ENCODE results near the gene TSPOAP1.

The TSPOAP1 gene

DNA sequence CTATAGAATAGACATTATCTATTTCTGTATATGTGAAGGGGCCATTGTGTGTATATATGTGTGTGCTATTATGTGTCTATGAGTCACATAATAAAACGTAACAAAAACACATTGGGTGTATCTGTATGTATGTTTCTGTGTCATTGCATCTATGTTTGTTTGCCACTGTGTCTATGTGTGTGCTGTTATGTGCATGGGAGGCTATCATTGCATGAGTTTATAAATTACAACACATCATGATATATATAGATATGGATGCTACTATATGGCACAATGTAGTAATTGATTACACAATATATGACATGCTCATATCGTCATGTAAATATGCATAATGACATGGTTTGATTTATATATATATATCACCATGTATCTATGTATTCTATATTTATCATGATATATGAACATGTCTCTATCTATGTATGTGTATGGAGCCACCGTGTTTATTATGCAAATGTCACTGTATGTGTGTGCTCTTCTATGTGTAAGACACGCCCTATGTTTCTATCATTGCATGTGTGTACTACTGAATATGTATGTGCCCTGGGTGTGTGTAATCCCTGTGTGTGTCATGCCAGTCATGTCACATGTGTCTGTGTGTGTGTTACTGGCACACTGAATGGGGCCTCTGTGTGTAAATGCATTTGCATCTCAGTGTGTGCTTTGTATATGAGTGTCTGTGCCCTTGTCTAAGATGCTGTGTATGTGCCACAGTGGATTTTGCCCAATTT, 1.4 kb upstream of the TSPOAP1 start:
- H3K36me3 ChIP-seq (ENCODE audit: control insufficient read depth in 2 of 2, insufficient read depth in 2 of 2, low read length in 2 of 2), result peaks cover 0 to 2% of the 10 kb centered on the region in 2 donors
- H3K9ac ChIP-seq (ENCODE audit: low read depth in 1 of 2, low read length in 2 of 2), result no peak overlapping the region
- no peaks in the 10 kb centered on the region for H3K27me3 ChIP-seq (ENCODE audit: control insufficient read depth in 2 of 2, insufficient read depth in 2 of 2, low read length in 2 of 2)
- peak overlapping the region; percentile 1 to 82 for H3K4me3 ChIP-seq (ENCODE audit: low read length in 2 of 2)
- peak overlapping the region in 1 of 2 donors; percentile 89 for H3K27ac ChIP-seq (ENCODE audit: low read depth in 2 of 2, low read length in 2 of 2)
- no peaks in the 10 kb centered on the region for H3K9me3 ChIP-seq (ENCODE audit: control insufficient read depth in 2 of 2, low read length in 2 of 2)
- peaks cover 10 to 13% of the 10 kb centered on the region in 2 donors for H3K4me1 ChIP-seq (ENCODE audit: control insufficient read depth in 2 of 2, insufficient read depth in 2 of 2, low read length in 2 of 2)

DNA sequence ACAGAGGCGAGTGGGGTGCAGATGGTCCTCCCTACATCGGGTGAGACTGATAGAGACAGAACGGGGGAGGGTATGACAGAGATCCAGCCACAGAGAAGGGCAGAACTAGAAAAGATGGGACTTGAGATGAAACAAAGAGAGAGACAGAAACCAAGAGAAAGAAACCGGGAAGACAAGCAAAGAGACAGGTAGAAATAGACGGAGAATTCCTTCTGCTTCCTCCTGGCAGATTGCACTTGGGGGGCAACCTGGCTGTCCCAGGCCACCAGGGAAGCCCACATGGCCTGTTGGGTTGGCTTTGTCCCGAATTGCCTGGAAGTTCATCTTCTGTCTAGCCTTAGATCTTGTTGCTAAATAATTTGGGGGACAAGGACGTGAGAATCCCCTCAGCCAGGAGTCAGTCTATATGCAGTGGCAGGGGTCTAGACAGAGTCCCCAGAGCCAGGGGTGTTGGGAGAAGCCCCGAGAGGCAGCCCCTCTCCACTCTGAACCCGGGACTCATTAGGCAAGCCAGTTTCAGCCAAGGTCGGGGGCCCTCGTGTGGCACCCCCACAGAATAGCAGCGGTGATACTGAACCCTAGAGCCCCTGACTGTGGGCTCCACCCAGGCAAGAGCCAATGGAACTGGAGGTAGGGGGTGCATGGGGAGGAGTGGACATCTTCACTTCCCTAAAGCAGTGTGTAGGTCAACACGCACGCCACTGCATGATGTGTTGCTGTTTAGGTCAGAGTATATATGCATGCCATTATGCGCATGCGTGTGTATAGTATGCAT, 627 bp upstream of the TSPOAP1 start:
- H3K36me3 ChIP-seq (ENCODE audit: control insufficient read depth in 2 of 2, insufficient read depth in 2 of 2, low read length in 2 of 2), result peaks cover 0 to 2% of the 10 kb centered on the region in 2 donors
- H3K4me3 ChIP-seq (ENCODE audit: low read length in 2 of 2), result peak overlapping the region in 1 of 2 donors; percentile 82
- peak overlapping the region in 1 of 2 donors; percentile 40 for H3K27ac ChIP-seq (ENCODE audit: low read depth in 2 of 2, low read length in 2 of 2)
- peak overlapping the region in 1 of 2 donors; percentile 9 for H3K9ac ChIP-seq (ENCODE audit: low read depth in 1 of 2, low read length in 2 of 2)
- H3K4me1 ChIP-seq (ENCODE audit: control insufficient read depth in 2 of 2, insufficient read depth in 2 of 2, low read length in 2 of 2), result peaks cover 9 to 16% of the 10 kb centered on the region in 2 donors
- H3K27me3 ChIP-seq (ENCODE audit: control insufficient read depth in 2 of 2, insufficient read depth in 2 of 2, low read length in 2 of 2), result no peaks in the 10 kb centered on the region
- no peaks in the 10 kb centered on the region for H3K9me3 ChIP-seq (ENCODE audit: control insufficient read depth in 2 of 2, low read length in 2 of 2)

DNA sequence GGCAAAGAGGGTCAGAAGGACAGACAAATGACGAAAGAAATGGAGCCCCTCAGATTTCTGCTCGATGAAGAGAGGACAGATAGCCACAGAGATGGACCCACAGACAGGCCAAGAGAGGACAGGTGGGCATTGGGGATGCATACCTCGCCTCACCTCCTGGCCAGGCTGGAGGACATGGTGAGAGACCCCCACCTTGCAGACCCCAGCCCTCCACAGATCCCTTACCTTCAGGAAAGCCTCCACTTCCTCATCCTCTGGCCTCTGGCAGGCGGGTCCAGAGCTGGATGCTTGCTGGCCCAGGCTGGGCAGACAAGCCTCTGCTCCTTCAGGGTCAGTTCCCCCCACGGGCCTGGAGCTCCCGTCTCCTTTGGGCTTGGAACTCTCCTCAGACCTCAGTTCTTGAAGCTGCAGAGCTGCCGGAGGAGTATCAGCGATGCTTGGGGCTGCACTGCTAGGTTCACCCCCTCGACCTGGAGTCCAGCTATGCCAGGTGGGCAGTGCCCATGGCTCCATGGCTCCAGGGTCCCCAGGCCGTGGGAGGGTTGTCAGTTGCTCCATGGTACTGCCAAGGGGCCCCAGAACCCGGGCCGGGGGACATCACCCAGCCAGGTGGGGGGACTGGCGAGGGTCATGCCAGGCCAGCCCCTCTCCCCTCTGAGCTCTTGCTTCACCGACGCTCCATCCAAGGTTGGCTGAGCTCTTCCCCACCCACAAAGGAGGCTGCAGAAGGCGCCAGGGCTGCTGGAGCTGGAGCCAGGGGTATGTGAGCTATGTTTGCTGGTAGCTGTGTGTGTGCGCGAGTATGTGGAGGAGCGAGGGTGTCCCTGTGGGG, 1.0 kb downstream of the TSPOAP1 start:
- peaks cover 0 to 2% of the 10 kb centered on the region in 2 donors for H3K36me3 ChIP-seq (ENCODE audit: control insufficient read depth in 2 of 2, insufficient read depth in 2 of 2, low read length in 2 of 2)
- peaks cover 9 to 16% of the 10 kb centered on the region in 2 donors for H3K4me1 ChIP-seq (ENCODE audit: control insufficient read depth in 2 of 2, insufficient read depth in 2 of 2, low read length in 2 of 2)
- no peak overlapping the region for H3K9ac ChIP-seq (ENCODE audit: low read depth in 1 of 2, low read length in 2 of 2)
- peak overlapping the region in 1 of 2 donors; percentile 61 for H3K4me3 ChIP-seq (ENCODE audit: low read length in 2 of 2)
- H3K27ac ChIP-seq (ENCODE audit: low read depth in 2 of 2, low read length in 2 of 2), result peak overlapping the region in 1 of 2 donors; percentile 40
- H3K9me3 ChIP-seq (ENCODE audit: control insufficient read depth in 2 of 2, low read length in 2 of 2), result no peaks in the 10 kb centered on the region
- H3K27me3 ChIP-seq (ENCODE audit: control insufficient read depth in 2 of 2, insufficient read depth in 2 of 2, low read length in 2 of 2), result no peaks in the 10 kb centered on the region

DNA sequence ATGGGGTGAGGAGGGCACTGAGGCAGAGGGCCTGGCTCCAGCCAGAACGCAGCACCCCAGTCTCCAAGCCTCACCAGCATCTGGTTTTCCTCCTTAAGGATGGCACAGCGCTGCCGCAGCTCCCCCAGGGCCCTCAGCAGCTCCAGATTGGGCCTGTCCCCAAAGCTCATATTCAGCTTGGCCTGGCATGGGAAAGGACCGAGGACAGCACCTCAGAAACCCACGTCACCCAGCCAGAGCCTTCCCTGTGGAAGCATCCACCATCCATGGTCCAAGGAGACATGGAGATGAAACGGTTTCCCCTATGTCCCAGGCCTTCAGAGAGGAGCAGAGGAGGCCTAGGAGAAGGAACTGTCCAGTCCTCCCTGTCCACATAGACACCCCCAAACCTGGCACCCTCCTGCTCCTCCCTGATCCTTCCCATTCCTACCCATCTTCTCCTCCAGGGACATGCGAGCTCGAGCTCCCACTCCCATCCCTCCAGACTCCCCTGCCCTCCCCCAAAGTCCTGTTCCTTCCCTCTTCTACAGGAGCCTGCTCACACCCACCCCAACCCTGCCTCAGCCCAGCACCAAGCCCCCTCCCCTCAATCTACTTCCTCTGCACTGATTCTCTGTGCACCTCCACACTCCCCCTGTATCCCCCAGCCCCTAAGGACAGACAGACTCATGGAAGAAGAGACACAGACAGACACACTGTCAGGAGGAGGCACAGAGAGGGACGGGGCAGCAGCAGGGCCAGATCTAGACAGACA, 1.8 kb downstream of the TSPOAP1 start:
- H3K9ac ChIP-seq (ENCODE audit: low read depth in 1 of 2, low read length in 2 of 2), result no peak overlapping the region
- H3K36me3 ChIP-seq (ENCODE audit: control insufficient read depth in 2 of 2, insufficient read depth in 2 of 2, low read length in 2 of 2), result peaks cover 0 to 2% of the 10 kb centered on the region in 2 donors
- H3K27ac ChIP-seq (ENCODE audit: low read depth in 2 of 2, low read length in 2 of 2), result no peak overlapping the region
- H3K9me3 ChIP-seq (ENCODE audit: control insufficient read depth in 2 of 2, low read length in 2 of 2), result no peaks in the 10 kb centered on the region
- no peaks in the 10 kb centered on the region for H3K27me3 ChIP-seq (ENCODE audit: control insufficient read depth in 2 of 2, insufficient read depth in 2 of 2, low read length in 2 of 2)
- H3K4me1 ChIP-seq (ENCODE audit: control insufficient read depth in 2 of 2, insufficient read depth in 2 of 2, low read length in 2 of 2), result peaks cover 9 to 16% of the 10 kb centered on the region in 2 donors
- H3K4me3 ChIP-seq (ENCODE audit: low read length in 2 of 2), result no peak overlapping the region

DNA sequence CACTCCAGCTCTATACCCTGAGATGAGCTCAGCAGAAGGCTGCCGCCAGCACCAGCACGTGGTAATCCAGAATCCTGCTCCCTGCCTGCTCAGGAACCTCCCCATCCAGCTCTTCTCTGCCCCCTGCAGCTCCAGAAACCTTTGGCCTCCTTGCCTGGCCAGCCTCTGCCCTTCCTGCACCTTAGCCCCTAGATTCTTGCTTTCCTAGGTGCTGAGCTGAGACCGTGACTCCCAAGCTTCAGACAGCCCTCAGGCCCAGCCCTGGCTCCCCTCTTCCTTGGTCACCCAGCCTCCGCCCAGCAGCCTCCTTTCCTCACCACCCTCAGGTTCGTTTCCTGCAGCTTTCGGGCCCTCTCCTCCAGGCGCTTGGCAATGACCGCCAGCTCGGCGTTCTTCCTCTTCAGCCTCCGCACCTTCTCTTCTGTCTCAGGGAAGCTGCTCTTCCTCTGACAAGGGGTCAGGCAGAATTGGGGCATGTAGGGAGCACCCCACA, 2.6 kb downstream of the TSPOAP1 start:
- Histone ChIP-seq H3K36me3 (ENCODE audit: control insufficient read depth in 2 of 2, insufficient read depth in 2 of 2, low read length in 2 of 2) (peaks cover 0 to 2% of the 10 kb centered on the region in 2 donors), H3K4me1 (ENCODE audit: control insufficient read depth in 2 of 2, insufficient read depth in 2 of 2, low read length in 2 of 2) (peaks cover 9 to 16% of the 10 kb centered on the region in 2 donors), H3K9me3 (ENCODE audit: control insufficient read depth in 2 of 2, low read length in 2 of 2) (no peaks in the 10 kb centered on the region), H3K4me3 (ENCODE audit: low read length in 2 of 2) (no peak overlapping the region), H3K9ac (ENCODE audit: low read depth in 1 of 2, low read length in 2 of 2) (no peak overlapping the region), H3K27ac (ENCODE audit: low read depth in 2 of 2, low read length in 2 of 2) (no peak overlapping the region), H3K27me3 (ENCODE audit: control insufficient read depth in 2 of 2, insufficient read depth in 2 of 2, low read length in 2 of 2) (no peaks in the 10 kb centered on the region)

DNA sequence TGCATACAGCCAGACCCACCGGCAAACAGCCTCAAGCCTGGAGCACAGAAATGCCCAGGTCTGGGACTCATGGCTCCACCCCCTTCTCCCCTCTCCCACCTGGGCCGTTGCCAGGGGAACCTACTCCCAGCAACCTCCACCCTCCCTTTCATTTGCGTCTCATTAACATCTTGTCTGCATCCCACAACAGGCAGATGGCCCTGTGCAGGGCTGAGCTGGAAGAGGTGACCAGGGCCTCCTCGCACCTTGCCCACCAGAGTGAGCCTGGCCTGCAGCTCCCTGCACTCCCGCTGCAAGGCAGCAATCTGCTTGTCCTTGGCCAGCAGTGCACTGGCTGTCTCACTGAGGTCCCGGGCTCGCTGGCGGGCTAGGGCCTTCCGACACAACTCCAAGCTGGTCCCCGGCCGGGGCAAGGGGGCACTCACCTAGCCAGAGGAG, 3.3 kb downstream of the TSPOAP1 start:
- H3K9me3 ChIP-seq (ENCODE audit: control insufficient read depth in 2 of 2, low read length in 2 of 2), result no peaks in the 10 kb centered on the region
- H3K9ac ChIP-seq (ENCODE audit: low read depth in 1 of 2, low read length in 2 of 2), result no peak overlapping the region
- no peaks in the 10 kb centered on the region for H3K27me3 ChIP-seq (ENCODE audit: control insufficient read depth in 2 of 2, insufficient read depth in 2 of 2, low read length in 2 of 2)
- peaks cover 9 to 16% of the 10 kb centered on the region in 2 donors for H3K4me1 ChIP-seq (ENCODE audit: control insufficient read depth in 2 of 2, insufficient read depth in 2 of 2, low read length in 2 of 2)
- H3K4me3 ChIP-seq (ENCODE audit: low read length in 2 of 2), result peak overlapping the region; percentile 79 to 83
- no peak overlapping the region for H3K27ac ChIP-seq (ENCODE audit: low read depth in 2 of 2, low read length in 2 of 2)
- peaks cover 0 to 2% of the 10 kb centered on the region in 2 donors for H3K36me3 ChIP-seq (ENCODE audit: control insufficient read depth in 2 of 2, insufficient read depth in 2 of 2, low read length in 2 of 2)

DNA sequence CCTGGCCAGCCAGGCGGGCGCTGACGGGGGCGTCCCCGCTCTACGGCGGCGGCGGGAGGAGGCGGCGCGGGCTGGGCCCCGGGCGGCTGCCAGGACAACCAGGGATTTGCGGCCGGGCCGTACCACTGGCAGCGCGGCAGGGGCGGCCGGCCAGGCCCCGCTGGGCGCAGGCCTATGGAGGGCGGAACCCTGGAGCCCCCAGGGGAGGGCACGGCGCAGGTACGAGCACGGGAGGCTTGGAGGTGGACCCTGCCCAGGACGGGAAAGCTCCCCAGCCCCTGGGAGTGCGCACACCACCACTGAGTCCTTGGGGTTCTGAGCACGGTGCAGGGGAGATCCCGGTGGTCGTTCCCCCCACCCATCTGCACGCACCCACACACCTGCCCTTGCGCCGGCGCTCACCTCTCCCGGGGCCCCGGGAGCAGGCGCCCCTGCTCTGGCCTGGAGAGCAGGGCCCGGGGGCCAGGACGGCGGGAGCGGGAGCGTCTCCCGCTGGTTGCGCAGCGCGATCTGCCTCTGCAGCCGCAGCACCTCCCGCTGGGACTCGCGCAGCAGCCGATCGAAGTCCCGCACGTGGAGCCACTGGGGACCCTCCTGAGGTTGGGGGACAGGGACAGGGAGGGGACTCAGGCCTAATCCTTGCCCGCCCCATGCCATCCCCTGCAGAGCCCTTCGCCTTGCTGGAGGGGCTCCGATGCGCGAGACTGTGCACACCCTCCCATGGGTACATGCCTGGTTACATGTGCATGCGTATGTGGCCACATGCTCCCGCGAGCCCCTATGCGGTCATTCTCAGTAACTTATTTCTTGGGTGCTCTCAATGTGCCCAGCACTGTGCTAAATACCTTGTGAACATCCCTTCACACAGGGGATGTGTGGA, 3.9 kb downstream of the TSPOAP1 start:
- H3K36me3 ChIP-seq (ENCODE audit: control insufficient read depth in 2 of 2, insufficient read depth in 2 of 2, low read length in 2 of 2), result no peaks in the 10 kb centered on the region
- H3K4me1 ChIP-seq (ENCODE audit: control insufficient read depth in 2 of 2, insufficient read depth in 2 of 2, low read length in 2 of 2), result peaks cover 9 to 16% of the 10 kb centered on the region in 2 donors
- H3K4me3 ChIP-seq (ENCODE audit: low read length in 2 of 2), result peak overlapping the region; percentile 79 to 83
- H3K9me3 ChIP-seq (ENCODE audit: control insufficient read depth in 2 of 2, low read length in 2 of 2), result no peaks in the 10 kb centered on the region
- peak overlapping the region; percentile 5 to 23 for H3K27ac ChIP-seq (ENCODE audit: low read depth in 2 of 2, low read length in 2 of 2)
- H3K9ac ChIP-seq (ENCODE audit: low read depth in 1 of 2, low read length in 2 of 2), result peak overlapping the region; percentile 65 to 70
- no peaks in the 10 kb centered on the region for H3K27me3 ChIP-seq (ENCODE audit: control insufficient read depth in 2 of 2, insufficient read depth in 2 of 2, low read length in 2 of 2)

DNA sequence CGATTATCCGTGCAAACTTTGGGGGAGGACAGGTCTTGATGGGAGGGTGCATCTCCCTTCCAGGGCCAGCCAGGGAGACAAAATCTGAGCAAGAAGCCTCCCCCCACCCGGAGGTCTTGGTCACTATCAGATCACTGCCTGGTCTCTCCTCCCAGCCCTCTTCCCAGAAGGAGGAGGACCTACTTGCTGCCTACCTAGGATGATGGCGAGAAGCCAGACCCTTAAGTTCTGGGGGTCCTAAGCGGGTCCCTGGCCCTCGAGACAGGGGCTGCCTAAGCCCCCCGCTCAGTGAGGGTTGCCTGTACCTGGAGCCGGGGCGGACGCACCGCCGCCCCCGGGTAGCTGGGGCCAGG, 4.6 kb downstream of the TSPOAP1 start:
- H3K27ac ChIP-seq (ENCODE audit: low read depth in 2 of 2, low read length in 2 of 2), result peak overlapping the region in 1 of 2 donors; percentile 23

More for the DNA sequence above, 4.6 kb downstream of the TSPOAP1 start:
- H3K9ac ChIP-seq (ENCODE audit: low read depth in 1 of 2, low read length in 2 of 2), result peak overlapping the region; percentile 56 to 70
- peak overlapping the region; percentile 67 to 83 for H3K4me3 ChIP-seq (ENCODE audit: low read length in 2 of 2)
- peaks cover 9 to 14% of the 10 kb centered on the region in 2 donors for H3K4me1 ChIP-seq (ENCODE audit: control insufficient read depth in 2 of 2, insufficient read depth in 2 of 2, low read length in 2 of 2)
- no peaks in the 10 kb centered on the region for H3K27me3 ChIP-seq (ENCODE audit: control insufficient read depth in 2 of 2, insufficient read depth in 2 of 2, low read length in 2 of 2)
- no peaks in the 10 kb centered on the region for H3K36me3 ChIP-seq (ENCODE audit: control insufficient read depth in 2 of 2, insufficient read depth in 2 of 2, low read length in 2 of 2)
- no peaks in the 10 kb centered on the region for H3K9me3 ChIP-seq (ENCODE audit: control insufficient read depth in 2 of 2, low read length in 2 of 2)

All from mucosa of rectum (tissue), 2 donors.